Right forelimb (tissue), 1 donor: Measurements from ENCODE around the gene CA11.
"Not testable (repeated sequence)": the region's sequence is repeated elsewhere in the genome, so short reads cannot be mapped to it uniquely, and the experiment has no call there.

ENCODE experiments used
- DNase-seq: peaks from one replicate; pipeline ENCODE4 v3.0.0-alpha.2; 2018

The CA11 gene

GRCh38 chr19:48669903-48670668 is 24.1 kb upstream of the CA11 start:
- no peak for DNase-seq

- DNase-seq: no peak
Measured at GRCh38 chr19:48668761-48669160, 22.8 kb upstream of the CA11 start.

- no peak for DNase-seq
Measured at GRCh38 chr19:48668332-48668731, 22.3 kb upstream of the CA11 start.

DNA sequence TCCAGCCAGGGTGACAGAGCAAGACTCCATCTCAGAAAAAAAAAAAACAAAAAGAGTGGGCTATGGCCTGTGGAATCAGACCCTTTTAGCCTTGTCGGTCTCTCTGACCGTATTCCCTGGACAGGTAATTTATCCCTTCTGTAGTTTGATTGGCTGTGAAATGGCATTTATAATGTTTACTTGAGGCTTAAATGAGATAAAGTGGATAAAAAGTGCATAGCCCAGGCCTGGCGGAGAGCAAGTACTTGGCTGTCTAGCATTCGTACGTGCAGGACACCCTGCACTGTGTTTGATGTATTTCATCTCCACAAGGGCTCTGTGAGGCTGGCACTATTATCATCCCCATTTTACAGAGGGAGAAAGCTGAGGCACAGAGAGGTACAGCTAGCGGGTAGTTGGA is 19.8 kb upstream of the CA11 start:
- DNase-seq: no peak

- DNase-seq: no peak
Measured at GRCh38 chr19:48664476-48664875, 18.5 kb upstream of the CA11 start.

GRCh38 chr19:48663667-48664066 is 17.7 kb upstream of the CA11 start:
- no peak for DNase-seq

GRCh38 chr19:48661711-48662090 is 15.7 kb upstream of the CA11 start:
- no peak for DNase-seq

- peak; percentile 82 for DNase-seq
Measured at GRCh38 chr19:48660852-48661710, 15.1 kb upstream of the CA11 start.

GRCh38 chr19:48659768-48660167 is 13.8 kb upstream of the CA11 start:
- DNase-seq: no peak

GRCh38 chr19:48658483-48658882 is 12.5 kb upstream of the CA11 start:
- no peak for DNase-seq

- DNase-seq: not testable (repeated sequence)
Measured at GRCh38 chr19:48657828-48658227, 11.8 kb upstream of the CA11 start.

DNA sequence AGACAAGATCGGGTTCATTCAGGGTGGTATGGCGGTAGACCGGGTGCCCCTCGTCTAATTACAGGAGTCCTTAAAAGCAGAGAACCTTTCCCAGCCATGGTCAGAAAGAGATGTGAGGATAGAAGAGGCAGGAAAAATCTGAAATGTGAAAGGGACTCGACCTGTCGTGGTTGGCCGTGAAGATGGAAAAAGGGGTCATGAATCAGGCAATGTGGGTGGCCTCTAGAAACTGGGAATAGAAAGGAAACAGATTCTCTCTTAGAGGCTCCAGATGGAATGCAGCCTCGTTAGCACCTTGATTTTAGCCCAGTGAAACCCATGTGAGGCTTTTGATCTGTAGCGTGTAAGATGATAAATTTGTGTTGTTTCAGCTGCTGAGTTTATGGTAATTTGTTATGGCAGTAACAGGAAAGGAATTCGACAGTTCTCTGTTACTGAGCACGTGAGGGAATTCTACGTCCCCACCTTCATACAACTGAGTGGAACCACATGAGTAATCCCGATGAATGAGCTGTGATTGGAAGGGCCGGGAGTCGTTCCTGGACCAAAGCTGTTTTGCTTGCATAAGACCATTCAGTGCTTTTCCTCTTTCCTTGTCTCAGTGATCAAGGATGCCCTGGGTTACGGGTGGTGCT is 11.0 kb upstream of the CA11 start:
- DNase-seq: no peak

- peak; percentile 77 for DNase-seq
Measured at GRCh38 chr19:48654299-48655059, 8.5 kb upstream of the CA11 start.

DNA sequence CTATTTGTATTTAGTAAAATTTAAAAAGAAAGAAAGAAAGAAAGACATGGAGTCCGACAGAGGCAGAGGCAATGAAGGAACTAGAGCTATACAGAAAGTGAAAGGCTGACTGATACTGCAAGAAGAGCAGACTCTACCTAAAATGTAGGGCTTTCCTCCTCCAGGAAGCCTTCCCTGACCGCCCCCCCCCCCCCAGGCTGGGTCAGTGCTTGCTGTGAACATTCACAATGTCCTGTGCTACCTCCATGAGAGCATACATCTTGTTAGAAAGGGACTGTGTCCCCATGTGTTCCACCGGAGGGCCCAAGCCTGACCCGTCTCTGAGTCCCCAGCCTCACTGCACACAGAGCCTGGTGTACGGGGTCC is 5.7 kb upstream of the CA11 start:
- DNase-seq: no peak

GRCh38 chr19:48650974-48651682 is 5.1 kb upstream of the CA11 start:
- no peak for DNase-seq

DNA sequence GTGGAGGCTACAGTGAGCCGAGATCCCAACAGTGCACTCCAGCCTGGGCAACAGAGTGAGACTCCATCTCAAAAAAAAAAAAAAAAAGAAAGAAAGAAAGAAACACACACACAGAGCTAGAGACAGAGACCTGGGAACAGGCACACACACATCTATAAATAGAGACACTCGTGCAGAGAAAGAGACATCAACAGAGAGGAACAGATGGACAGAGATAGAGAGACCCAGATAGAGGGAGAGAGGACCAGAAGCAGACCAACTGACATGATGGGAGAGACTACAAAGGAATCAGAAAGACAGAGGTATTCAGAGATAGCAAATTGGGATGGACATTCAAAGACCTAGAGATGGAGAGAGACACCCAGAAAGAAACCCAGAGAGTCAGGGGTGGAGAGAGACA is 2.1 kb upstream of the CA11 start:
- DNase-seq: no peak

GRCh38 chr19:48646722-48647216 is 782 bp upstream of the CA11 start:
- no peak for DNase-seq

GRCh38 chr19:48645620-48646000 is 377 bp downstream of the CA11 start:
- DNase-seq: no peak

DNA sequence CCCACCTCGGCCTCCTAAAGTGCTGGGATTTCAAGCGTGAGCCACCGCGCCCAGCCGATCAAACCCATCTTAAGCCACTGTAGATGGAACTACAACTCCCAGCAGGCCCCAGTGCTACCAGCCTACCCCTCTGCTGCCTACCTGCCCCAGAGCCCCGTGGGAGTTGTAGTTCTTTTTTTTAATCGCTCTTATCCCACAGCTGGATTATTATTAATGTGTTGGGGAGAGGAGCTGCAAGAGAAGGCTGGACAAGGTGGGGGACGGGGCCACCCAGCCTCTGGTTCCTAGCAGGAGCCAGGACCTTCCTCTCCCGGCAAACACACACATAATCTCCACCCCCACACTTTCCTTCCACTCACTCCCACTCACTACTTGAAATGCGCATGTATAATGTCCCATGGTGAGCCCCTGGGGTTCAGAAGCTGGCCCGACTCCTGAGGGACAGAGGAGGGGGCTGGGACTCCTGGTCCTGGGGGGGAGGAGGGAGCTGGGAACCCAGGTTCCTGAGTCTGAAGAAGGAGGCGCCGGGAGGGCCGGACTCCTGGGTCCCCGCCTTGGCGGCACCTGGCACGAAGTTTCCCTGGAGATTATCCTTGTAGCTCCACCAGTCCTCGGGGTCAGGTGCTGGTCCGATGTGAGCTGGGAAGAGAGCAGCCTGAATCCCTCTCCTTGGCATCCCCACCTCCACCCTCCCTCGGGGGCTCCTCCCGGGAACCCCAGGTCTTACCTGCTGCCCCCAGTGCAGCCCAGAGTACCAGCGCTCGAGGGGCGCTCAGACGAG is 958 bp downstream of the CA11 start:
- peak; percentile 77 for DNase-seq

DNA sequence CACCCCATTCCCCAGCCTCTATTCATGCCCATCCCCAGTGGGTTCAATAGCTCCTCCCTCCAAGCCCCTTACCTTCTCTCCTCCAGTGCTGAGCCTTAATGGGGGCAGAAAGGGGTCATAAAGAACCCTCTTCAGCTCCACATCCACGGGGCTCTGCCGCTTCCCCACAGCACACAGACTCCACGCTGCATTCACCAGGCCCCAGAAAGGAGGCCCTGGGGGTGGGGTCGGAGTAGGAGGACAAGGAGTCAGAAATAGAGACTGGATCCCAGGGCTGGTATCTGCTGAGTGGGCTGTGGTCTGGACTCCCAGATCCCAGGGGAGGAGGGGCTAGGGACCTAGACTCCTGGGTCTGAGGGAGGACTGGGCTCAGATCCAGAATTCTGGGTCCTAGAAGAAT is 1.6 kb downstream of the CA11 start:
- no peak for DNase-seq

- DNase-seq: no peak
Measured at GRCh38 chr19:48642862-48643261, 3.1 kb downstream of the CA11 start.
